ENCODE data around the gene FARS2. TPM values are rescaled to one million over a fixed set of nuclear protein-coding genes. Genes with fewer than 3 reads are reported as not detected.

The FARS2 gene
- polyA plus RNA-seq, 1 donor from 2014 or later: 11.9 TPM

DNA sequence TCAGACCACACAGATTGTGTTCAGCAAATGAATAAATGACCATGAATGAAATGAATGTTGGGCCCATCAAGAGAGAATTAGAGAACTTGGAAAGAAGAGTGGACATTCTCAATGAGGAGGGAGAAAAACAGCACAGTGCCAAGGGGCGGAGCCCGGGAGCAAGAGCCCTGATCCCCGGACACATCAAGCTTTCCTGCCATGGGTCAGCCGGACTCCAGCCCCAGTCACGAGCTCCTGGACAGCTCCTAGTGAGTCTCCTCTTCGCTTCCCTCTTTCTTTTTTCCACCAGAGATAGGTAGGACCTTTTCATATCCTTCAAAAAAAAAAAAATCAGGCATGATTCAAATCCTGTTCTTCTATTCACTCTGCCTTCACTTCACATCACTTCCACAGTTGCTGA is 471.2 kb downstream of the FARS2 start:
- Histone ChIP-seq H3K27me3 (ENCODE audit: insufficient read depth, low read depth, low read length) (no peaks in the 10 kb centered on the region), H3K9me2 (ENCODE audit: insufficient read depth, low read length) (no peaks in the 10 kb centered on the region), H3K9me3 (ENCODE audit: low read length) (no peaks in the 10 kb centered on the region), H3K9ac (ENCODE audit: low read length) (no peak overlapping the region), H3K4me2 (ENCODE audit: low read length) (no peak overlapping the region), H3K4me3 (ENCODE audit: low read length) (no peak overlapping the region), H3K36me3 (ENCODE audit: insufficient read depth, low read length) (no peaks in the 10 kb centered on the region), H3K79me2 (replicated peaks; ENCODE audit: insufficient read depth, low read length) (no peaks in the 10 kb centered on the region), H3F3A (ENCODE audit: insufficient read depth, low read length, poor library complexity, severe bottlenecking) (no peaks in the 10 kb centered on the region), H3K27ac (ENCODE audit: low read length) (no peak overlapping the region), H2AFZ (ENCODE audit: low read depth, low read length) (no peak overlapping the region), H4K20me1 (ENCODE audit: insufficient read depth) (no peaks in the 10 kb centered on the region)
- TF ChIP-seq POLR2AphosphoS5 (IDR thresholded peaks at IDR 0.05): no peak

DNA sequence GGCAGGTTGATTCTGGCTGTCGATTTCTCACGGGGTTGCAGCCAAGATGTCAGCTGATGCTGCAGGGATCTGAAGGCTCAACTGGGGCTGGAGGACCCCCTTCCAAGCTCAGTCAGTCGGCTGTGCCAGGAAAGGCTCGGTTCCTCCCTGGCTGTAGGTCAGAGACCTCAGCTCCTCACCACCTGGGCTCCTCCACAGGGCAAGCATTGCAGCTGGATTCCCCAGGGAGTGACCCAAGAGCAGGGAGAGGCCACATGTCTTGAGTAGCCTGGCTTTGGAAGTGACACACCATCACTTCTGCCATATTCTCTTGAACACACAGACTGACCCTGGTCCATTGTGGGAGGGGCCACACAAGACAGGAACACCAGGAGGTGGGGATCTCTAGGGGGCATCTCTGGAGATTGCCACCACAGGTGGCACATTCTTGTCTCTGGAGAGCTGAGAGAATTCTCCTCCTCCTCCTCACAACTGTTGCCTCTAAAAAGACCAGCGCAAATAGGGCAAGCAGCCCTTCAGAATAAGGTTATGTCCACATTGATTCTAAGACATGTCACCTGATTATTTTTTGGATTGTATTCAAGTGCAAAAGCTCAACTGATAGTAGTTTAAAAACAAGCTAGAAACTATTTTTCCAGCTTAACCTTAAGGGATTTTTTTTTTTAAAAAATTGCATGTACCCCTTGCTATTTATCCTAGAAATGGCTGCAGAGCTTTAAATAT is 474.9 kb downstream of the FARS2 start:
- no peaks in the 10 kb centered on the region for H3K36me3 ChIP-seq (ENCODE audit: insufficient read depth, low read length)
- TF ChIP-seq MXI1 (conservative IDR thresholded peaks at IDR 0.05; ENCODE audit: poor library complexity, severe bottlenecking): no peak
- TF ChIP-seq EZH2 (IDR thresholded peaks at IDR 0.05; ENCODE audit: borderline replicate concordance, insufficient read depth, low read length, poor library complexity, severe bottlenecking): no peak
- no peak for TF ChIP-seq RAD21 (conservative IDR thresholded peaks at IDR 0.05)
- TF ChIP-seq, protein P1, sequence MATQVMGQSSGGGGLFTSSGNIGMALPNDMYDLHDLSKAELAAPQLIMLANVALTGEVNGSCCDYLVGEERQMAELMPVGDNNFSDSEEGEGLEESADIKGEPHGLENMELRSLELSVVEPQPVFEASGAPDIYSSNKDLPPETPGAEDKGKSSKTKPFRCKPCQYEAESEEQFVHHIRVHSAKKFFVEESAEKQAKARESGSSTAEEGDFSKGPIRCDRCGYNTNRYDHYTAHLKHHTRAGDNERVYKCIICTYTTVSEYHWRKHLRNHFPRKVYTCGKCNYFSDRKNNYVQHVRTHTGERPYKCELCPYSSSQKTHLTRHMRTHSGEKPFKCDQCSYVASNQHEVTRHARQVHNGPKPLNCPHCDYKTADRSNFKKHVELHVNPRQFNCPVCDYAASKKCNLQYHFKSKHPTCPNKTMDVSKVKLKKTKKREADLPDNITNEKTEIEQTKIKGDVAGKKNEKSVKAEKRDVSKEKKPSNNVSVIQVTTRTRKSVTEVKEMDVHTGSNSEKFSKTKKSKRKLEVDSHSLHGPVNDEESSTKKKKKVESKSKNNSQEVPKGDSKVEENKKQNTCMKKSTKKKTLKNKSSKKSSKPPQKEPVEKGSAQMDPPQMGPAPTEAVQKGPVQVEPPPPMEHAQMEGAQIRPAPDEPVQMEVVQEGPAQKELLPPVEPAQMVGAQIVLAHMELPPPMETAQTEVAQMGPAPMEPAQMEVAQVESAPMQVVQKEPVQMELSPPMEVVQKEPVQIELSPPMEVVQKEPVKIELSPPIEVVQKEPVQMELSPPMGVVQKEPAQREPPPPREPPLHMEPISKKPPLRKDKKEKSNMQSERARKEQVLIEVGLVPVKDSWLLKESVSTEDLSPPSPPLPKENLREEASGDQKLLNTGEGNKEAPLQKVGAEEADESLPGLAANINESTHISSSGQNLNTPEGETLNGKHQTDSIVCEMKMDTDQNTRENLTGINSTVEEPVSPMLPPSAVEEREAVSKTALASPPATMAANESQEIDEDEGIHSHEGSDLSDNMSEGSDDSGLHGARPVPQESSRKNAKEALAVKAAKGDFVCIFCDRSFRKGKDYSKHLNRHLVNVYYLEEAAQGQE (IDR thresholded peaks at IDR 0.05; ENCODE audit: borderline replicate concordance): no peak
- TF ChIP-seq, protein P2, sequence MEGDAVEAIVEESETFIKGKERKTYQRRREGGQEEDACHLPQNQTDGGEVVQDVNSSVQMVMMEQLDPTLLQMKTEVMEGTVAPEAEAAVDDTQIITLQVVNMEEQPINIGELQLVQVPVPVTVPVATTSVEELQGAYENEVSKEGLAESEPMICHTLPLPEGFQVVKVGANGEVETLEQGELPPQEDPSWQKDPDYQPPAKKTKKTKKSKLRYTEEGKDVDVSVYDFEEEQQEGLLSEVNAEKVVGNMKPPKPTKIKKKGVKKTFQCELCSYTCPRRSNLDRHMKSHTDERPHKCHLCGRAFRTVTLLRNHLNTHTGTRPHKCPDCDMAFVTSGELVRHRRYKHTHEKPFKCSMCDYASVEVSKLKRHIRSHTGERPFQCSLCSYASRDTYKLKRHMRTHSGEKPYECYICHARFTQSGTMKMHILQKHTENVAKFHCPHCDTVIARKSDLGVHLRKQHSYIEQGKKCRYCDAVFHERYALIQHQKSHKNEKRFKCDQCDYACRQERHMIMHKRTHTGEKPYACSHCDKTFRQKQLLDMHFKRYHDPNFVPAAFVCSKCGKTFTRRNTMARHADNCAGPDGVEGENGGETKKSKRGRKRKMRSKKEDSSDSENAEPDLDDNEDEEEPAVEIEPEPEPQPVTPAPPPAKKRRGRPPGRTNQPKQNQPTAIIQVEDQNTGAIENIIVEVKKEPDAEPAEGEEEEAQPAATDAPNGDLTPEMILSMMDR (IDR thresholded peaks at IDR 0.05; ENCODE audit: poor library complexity, severe bottlenecking): no peak
- no peak for TF ChIP-seq EP300 (conservative IDR thresholded peaks at IDR 0.05; ENCODE audit: poor library complexity, severe bottlenecking)
- TF ChIP-seq POLR2AphosphoS5 (IDR thresholded peaks at IDR 0.05): no peak
- no peak for TF ChIP-seq TAF1 (IDR thresholded peaks at IDR 0.05; ENCODE audit: low read depth)
- no peak for TF ChIP-seq SMC3 (conservative IDR thresholded peaks at IDR 0.05; ENCODE audit: poor library complexity)
- H4K20me1 ChIP-seq (ENCODE audit: insufficient read depth): no peaks in the 10 kb centered on the region
- H3K9ac ChIP-seq (ENCODE audit: low read length): no peak overlapping the region
- H3K27ac ChIP-seq (ENCODE audit: low read length): no peak overlapping the region
- H3K9me3 ChIP-seq (ENCODE audit: low read length): no peaks in the 10 kb centered on the region
- H3K79me2 ChIP-seq (replicated peaks; ENCODE audit: insufficient read depth, low read length): no peaks in the 10 kb centered on the region
- H3F3A ChIP-seq (ENCODE audit: insufficient read depth, low read length, poor library complexity, severe bottlenecking): no peaks in the 10 kb centered on the region
- no peak overlapping the region for H3K4me2 ChIP-seq (ENCODE audit: low read length)
- H2AFZ ChIP-seq (ENCODE audit: low read depth, low read length): no peak overlapping the region
- H3K27me3 ChIP-seq (ENCODE audit: insufficient read depth, low read depth, low read length): no peaks in the 10 kb centered on the region
- no peak overlapping the region for H3K4me3 ChIP-seq (ENCODE audit: low read length)
- H3K9me2 ChIP-seq (ENCODE audit: insufficient read depth, low read length): no peaks in the 10 kb centered on the region
